GM21529 (cell line): ENCODE results near the gene C6orf47.
A peak's percentile ranks its signal among the peaks of the same experiment; 100 is the strongest.

ENCODE experiments used
- ATAC-seq: cut with Tn5 transposase; IDR thresholded peaks from one replicate; pipeline ENCODE4 v1.9.1; 2021; ENCODE audit not compliant: unreplicated experiment

Gene C6orf47

GRCh38 chr6:31636698-31637596 is 23.6 kb downstream of the C6orf47 start:
- no peak for ATAC-seq

DNA sequence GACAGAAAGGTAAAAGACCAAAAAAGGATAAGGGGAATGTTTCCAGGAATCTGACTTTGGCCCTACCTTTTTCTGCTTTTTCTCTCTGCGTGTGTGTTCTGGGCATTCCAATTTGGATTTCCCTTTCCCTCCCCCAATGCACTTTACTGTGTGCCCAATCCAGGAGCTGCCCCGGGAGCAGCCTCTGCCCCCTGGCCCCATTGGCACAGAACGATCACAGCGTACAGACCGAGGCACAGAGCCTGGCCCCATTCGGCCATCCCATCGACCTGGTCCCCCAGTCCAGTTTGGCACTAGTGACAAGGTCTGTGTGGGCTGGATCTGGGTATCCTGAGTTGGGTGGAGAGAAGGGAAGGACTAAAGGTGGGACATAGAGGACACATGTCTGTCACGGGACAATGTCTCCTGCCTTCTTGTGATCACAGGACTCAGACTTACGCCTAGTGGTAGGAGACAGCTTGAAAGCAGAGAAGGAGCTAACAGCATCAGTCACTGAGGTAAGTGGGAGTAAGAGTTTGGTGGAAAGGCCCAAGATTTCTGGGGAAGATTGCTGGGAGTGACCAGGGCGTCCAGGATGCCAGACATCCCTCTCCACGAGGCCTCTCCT is 25.5 kb downstream of the C6orf47 start:
- no peak for ATAC-seq

DNA sequence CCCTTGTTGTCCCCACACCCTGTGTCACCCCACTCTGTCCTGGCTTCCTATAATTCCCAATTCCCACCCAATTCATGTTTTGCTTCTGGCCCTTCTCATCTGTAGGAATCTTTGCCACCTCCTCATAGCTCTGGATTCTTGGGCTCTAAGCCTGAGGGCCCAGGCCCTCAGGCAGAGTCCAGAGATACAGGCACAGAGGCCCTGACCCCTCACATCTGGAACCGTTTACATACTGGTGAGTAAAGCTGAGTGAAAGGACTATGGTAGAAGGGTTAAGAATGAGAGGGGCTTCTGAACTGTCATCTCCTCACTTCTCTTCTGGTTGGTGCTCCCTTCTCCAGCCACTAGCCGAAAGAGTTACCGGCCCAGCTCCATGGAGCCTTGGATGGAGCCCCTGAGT is 26.4 kb downstream of the C6orf47 start:
- no peak for ATAC-seq

DNA sequence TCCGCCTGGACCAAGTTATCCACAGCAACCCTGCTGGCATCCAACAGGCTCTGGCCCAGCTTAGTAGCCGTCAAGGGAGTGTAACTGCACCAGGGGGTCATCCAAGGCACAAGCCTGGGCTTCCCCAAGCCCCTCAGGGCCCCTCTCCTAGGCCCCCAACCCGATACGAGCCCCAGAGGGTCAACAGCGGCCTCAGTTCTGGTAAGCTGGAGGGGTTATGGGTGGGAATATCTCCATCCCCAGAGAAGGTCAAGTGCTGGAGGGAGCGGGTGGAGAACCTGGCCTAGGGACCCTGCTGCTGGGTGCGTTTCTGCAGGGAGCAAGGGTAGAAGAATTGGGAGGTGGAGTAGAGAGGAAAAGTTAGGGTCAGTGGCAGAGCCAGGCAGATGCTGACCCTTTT is 27.1 kb downstream of the C6orf47 start:
- no peak for ATAC-seq

GRCh38 chr6:31632279-31632946 is 28.2 kb downstream of the C6orf47 start:
- ATAC-seq: no peak

DNA sequence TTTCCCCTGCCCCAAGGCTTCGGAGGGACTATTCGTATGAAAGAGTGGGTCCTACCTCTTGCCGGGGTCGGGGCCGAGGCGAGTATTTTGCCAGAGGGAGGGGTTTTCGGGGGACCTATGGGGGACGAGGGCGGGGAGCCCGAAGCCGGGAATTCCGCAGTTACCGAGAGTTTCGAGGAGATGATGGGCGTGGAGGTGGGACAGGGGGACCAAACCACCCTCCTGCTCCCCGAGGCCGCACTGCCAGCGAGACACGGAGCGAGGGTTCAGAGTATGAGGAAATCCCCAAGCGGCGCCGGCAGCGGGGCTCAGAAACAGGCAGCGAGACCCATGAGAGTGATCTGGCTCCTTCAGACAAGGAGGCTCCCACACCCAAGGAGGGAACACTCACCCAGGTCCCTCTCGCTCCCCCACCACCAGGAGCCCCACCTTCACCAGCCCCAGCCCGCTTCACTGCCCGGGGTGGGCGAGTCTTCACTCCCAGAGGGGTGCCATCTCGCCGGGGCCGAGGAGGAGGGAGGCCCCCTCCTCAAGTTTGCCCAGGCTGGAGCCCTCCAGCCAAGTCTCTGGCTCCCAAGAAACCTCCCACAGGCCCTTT is 28.8 kb downstream of the C6orf47 start:
- no peak for ATAC-seq

GRCh38 chr6:31631209-31631608 is 29.4 kb downstream of the C6orf47 start:
- ATAC-seq: no peak

DNA sequence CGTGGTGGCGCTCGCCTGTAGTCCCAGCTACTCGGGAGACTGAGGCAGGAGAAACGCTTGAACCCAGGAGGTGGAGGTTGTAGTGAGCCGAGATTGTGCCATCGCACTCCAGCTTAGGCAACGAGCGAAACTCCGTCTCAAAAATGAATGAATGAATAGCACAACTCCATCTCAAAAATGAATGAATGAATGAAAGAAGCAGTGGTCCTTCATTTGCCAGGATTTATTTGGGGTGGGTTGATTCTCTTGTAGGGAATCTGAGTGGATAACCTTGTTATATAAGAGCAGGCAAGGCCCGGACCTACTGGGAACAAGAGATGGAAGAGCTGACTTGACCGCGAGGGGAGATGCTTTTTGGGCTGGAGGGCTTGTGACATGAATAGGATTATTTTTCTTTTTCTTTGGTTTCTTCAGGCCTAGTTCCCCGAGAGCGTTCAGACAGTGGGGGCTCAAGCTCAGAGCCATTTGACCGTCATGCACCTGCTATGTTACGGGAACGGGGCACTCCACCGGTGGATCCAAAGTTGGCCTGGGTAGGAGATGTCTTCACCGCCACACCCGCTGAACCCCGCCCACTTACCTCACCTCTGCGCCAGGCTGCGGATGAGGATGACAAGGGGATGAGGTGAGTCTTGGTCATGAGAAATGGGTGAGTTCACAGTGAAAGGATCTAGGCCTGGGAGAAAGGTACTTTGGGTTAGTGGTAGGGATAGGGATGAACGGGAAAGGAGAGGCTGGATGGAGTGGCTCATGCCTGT is 30.2 kb downstream of the C6orf47 start:
- no peak for ATAC-seq

DNA sequence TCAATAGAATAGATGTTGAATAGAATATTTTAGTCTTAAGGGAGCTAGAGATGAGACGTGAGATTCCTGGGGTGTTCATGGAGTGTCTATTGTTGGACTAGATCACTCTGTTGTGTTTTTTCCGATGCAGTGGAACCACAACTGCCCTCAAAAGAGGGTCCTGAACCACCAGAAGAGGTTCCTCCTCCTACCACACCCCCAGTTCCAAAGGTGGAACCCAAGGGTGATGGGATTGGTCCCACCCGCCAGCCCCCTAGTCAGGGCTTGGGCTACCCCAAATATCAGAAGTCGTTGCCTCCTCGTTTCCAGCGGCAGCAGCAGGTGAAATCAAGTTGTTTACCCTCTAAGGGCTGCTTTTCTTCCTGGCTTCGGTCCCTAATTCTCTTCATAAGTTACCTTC is 31.6 kb downstream of the C6orf47 start:
- ATAC-seq: no peak

DNA sequence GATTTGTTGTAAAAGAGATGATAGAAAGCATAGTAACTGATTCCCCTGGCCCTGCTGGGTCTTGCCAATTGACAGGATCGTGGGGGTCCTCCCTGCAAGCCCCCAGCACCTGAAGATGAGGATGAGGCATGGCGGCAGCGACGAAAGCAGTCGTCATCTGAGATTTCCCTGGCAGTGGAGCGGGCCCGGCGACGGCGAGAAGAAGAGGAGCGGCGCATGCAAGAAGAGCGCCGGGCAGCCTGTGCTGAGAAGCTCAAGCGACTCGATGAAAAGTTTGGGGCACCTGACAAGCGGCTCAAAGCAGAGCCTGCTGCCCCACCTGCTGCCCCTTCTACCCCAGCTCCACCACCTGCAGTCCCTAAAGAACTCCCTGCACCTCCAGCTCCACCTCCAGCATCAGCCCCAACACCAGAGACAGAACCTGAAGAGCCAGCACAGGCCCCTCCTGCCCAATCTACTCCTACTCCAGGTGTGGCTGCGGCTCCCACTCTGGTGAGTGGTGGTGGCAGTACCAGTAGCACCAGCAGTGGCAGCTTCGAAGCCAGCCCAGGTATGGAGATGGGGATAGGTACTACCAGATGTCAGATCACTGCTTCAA is 32.8 kb downstream of the C6orf47 start:
- no peak for ATAC-seq

DNA sequence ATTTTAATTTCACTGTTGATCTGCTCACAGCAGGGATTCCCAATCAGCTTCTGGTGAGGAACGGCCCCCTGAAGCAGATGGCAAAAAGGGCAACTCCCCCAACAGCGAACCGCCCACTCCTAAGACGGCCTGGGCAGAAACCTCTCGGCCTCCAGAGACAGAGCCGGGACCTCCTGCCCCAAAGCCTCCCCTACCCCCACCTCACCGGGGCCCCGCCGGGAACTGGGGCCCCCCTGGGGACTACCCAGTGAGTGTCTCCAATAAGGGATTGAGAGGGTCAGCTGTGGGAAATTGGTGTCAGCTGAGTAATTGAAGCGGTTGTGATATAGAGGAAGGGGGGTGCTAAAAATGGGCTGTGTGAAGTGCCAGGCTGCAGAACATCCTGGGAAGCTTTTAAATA is 33.6 kb downstream of the C6orf47 start:
- no peak for ATAC-seq

GRCh38 chr6:31624070-31624469 is 36.5 kb downstream of the C6orf47 start:
- ATAC-seq: no peak

GRCh38 chr6:31622684-31623091 is 37.9 kb downstream of the C6orf47 start:
- ATAC-seq: no peak

DNA sequence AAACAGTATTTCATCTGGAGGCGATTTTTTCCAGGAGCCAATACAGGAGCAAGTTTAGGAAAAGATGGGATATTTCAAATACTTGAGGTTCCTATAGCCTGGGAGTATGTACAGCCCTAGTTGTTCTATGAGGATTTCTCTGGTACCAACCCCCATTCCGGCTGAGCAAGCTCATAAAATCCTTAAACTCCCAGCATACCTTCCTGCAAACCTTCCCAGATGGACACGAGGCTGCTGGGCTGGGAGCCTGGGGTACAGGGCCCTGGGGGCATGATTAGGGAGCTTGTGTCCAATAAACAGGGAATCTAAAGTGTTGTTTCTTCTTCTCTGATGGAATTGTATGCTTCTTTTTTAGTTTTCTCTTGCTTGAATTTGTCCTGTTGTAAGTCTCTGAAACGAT is 38.6 kb downstream of the C6orf47 start:
- no peak for ATAC-seq

- no peak for ATAC-seq
Observed at GRCh38 chr6:31621320-31621939, 39.1 kb downstream of the C6orf47 start.

- ATAC-seq: peak; percentile 30
Observed at GRCh38 chr6:31620586-31621319, 39.8 kb downstream of the C6orf47 start, which contains the start of gene PRRC2A. Gene PRRC2A, plus strand, starts transcription at chr6:31620715. Its CDS starts 2,075 bp downstream, at chr6:31622790.

DNA sequence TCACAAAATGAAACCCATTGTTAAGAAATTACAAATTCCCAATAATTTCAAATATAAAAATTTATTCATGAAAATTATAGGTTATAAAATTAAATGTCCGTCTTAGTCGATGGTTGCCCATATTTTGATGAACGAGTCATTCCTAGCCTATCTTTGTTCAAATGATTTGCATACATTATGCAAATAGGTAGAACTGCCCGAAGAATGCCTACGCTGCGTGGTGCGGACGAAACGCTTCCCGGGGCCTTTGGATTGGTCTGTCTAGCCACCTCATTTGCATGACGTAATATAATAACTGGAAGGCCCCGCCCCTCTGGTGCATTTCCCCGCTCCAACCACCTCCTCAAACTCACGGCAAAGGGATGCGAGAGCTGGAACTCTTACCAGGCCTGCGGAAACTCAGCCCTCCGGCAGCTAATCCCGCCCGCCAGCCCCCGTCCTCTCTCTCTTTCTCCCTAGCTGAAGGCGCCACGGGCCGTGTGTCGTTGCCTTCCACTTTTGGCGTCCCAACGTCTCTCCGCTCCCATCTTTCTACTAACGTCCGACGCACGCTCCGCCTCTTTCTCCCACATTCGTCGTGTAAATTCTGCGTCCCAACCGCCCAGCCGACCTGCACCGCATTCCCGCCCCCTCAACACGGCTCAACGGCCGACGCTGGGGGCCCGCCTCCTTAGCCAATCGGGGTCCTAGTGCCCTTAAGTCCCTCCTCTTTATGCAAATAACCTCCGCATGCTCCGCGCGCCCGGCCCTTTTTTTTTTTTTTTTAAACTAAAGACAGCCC is 40.6 kb downstream of the C6orf47 start:
- ATAC-seq: peak; percentile 77

DNA sequence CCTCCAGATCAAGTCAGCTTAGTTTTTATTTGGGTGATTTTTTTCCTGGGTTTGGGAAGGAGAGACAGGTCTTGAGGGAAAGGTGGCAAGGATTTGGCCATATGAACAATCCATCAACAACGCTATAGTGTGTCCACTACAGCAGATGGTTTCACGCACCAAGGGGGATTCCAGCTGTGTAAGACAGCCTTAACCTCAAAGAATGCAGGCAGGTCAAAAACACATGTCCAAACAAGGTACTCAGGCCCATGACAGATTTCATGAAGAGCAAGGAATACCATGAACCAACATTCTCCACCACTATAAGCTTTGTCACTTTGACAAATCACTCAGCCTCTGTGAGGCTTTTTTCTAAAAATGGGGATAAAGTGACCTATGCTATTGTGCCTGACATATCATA is 43.6 kb downstream of the C6orf47 start:
- no peak for ATAC-seq
